GM23338 (cell line): ENCODE measurements around the gene NLGN1. TPM values are rescaled to one million over a fixed set of nuclear protein-coding genes. Genes with fewer than 3 reads are reported as not detected.

Experiments
- ATAC-seq: fragments of 200-7000 bp; cut with Tn5 transposase; 3 replicates; pipeline ENCODE4 v1.9.1; 2020
- DNase-seq: peaks from one replicate; pipeline ENCODE4 v3.0.0-alpha.2; 2015; ENCODE audit warnings: low spot score
- H2AFZ ChIP-seq: fragments of 200-600 bp; sonication (generic); 2 replicates; pipeline ENCODE4 v1.8.0; 2016; ENCODE audit warnings: antibody characterized with exemption, mild to moderate bottlenecking, moderate library complexity
- H3F3A ChIP-seq: fragments of 200-600 bp; sonication (generic); replicated peaks from 2 replicates; pipeline ENCODE4 v1.8.0; 2017; ENCODE audit warnings: antibody characterized with exemption, mixed run types, low read depth
- H3K27ac ChIP-seq: fragments of 200-600 bp; sonication (generic); 2 replicates; pipeline ENCODE4 v1.6.1; 2016; ENCODE audit warnings: low read depth
- H3K27me3 ChIP-seq: fragments of 200-600 bp; sonication (generic); 2 replicates; pipeline ENCODE4 v1.8.0; 2016; ENCODE audit warnings: mild to moderate bottlenecking, mixed run types, moderate library complexity; ENCODE audit not compliant: insufficient read depth
- H3K36me3 ChIP-seq: fragments of 200-600 bp; sonication (generic); 2 replicates; pipeline ENCODE4 v1.8.0; 2016; ENCODE audit warnings: mild to moderate bottlenecking; ENCODE audit not compliant: insufficient read depth
- H3K4me1 ChIP-seq: fragments of 200-600 bp; sonication (generic); 2 replicates; pipeline ENCODE4 v1.8.0; 2016; ENCODE audit warnings: mild to moderate bottlenecking, moderate library complexity; ENCODE audit not compliant: insufficient read depth
- H3K4me2 ChIP-seq: fragments of 200-600 bp; sonication (generic); 2 replicates; pipeline ENCODE4 v1.7.1; 2017; ENCODE audit warnings: mixed run types
- H3K4me3 ChIP-seq: fragments of 200-600 bp; sonication (generic); 2 replicates; pipeline ENCODE4 v1.6.1; 2016; ENCODE audit warnings: mixed run types
- H3K79me2 ChIP-seq: fragments of 200-600 bp; sonication (generic); replicated peaks from 2 replicates; pipeline ENCODE4 v1.8.0; 2017; ENCODE audit warnings: mild to moderate bottlenecking; ENCODE audit not compliant: insufficient read depth
- H3K9me2 ChIP-seq: fragments of 200-600 bp; sonication (generic); 2 replicates; pipeline ENCODE4 v1.8.0; 2017; ENCODE audit not compliant: insufficient read depth
- H4K20me1 ChIP-seq: fragments of 200-600 bp; sonication (generic); replicated peaks from 2 replicates; pipeline ENCODE4 v1.8.0; 2017; ENCODE audit warnings: mild to moderate bottlenecking; ENCODE audit not compliant: insufficient read depth
- H3K27ac Mint-ChIP-seq: 2 replicates; pipeline ENCODE4 v1.8.0; 2020; ENCODE audit warnings: inconsistent platforms, mild to moderate bottlenecking, moderate library complexity, mixed read lengths
- H3K27me3 Mint-ChIP-seq: 3 replicates; pipeline ENCODE4 v1.8.0; 2022; ENCODE audit warnings: low read depth, mild to moderate bottlenecking, moderate library complexity, mixed read lengths, inconsistent platforms; ENCODE audit not compliant: insufficient read depth, poor library complexity
- H3K36me3 Mint-ChIP-seq: 3 replicates; pipeline ENCODE4 v1.8.0; 2021; ENCODE audit warnings: low read depth, mild to moderate bottlenecking, inconsistent platforms, moderate library complexity, mixed read lengths
- H3K4me1 Mint-ChIP-seq: 3 replicates; pipeline ENCODE4 v1.8.0; 2020; ENCODE audit warnings: mild to moderate bottlenecking, inconsistent platforms, mixed read lengths
- H3K4me3 Mint-ChIP-seq: 3 replicates; pipeline ENCODE4 v1.8.0; 2021; ENCODE audit warnings: moderate library complexity, mild to moderate bottlenecking, inconsistent platforms, mixed read lengths
- H3K9me3 Mint-ChIP-seq: 3 replicates; pipeline ENCODE4 v1.8.0; 2020; ENCODE audit warnings: moderate library complexity, mild to moderate bottlenecking, inconsistent platforms, mixed read lengths
- CREB1 ChIP-seq: fragments of 250-450 bp; sonication (Bioruptor Pico); IDR thresholded peaks from 2 replicates; pipeline ENCODE4 v1.5.0; 2020; ENCODE audit warnings: low read depth, mild to moderate bottlenecking, moderate library complexity
- CTCF ChIP-seq, 2 experiments: fragments of 200-600 bp in 1 of 2; sonication (generic) in 1 of 2; conservative IDR thresholded peaks; 2 replicates each; pipeline versions ENCODE4 v1.5.1 to v1.6.1; 2016 to 2017; ENCODE audit warnings: antibody characterized with exemption in 2 of 2, low read depth in 2 of 2, mild to moderate bottlenecking in 2 of 2, moderate library complexity in 1 of 2
- EZH2 ChIP-seq: fragments of 200-600 bp; sonication (generic); IDR thresholded peaks from one replicate; pipeline ENCODE4 v1.8.0; 2017; ENCODE audit warnings: antibody characterized with exemption, mild to moderate bottlenecking, low read depth; ENCODE audit not compliant: unreplicated experiment
- EZH2phosphoT487 ChIP-seq: fragments of 200-600 bp; sonication (generic); IDR thresholded peaks from one replicate; pipeline ENCODE4 v1.8.1; 2018; ENCODE audit warnings: antibody characterized with exemption; ENCODE audit not compliant: unreplicated experiment
- JUNB ChIP-seq: IDR thresholded peaks from one replicate; pipeline ENCODE4 v1.6.1; 2016; ENCODE audit warnings: antibody characterized with exemption; ENCODE audit not compliant: unreplicated experiment
- NANOG ChIP-seq: IDR thresholded peaks from 2 replicates; pipeline ENCODE4 v1.6.1; 2016; ENCODE audit warnings: antibody characterized with exemption, borderline replicate concordance
- POLR2AphosphoS5 ChIP-seq: IDR thresholded peaks from 2 replicates; pipeline ENCODE4 v1.6.1; 2016; ENCODE audit warnings: antibody characterized with exemption, low read depth
- REST ChIP-seq: IDR thresholded peaks from one replicate; pipeline ENCODE4 v1.6.1; 2018; ENCODE audit warnings: antibody characterized with exemption; ENCODE audit not compliant: unreplicated experiment
- STAT1 ChIP-seq: IDR thresholded peaks from one replicate; pipeline ENCODE4 v1.6.1; 2016; ENCODE audit warnings: antibody characterized with exemption; ENCODE audit not compliant: unreplicated experiment
- ZNF114 ChIP-seq: fragments of 250-450 bp; sonication (Bioruptor Pico); IDR thresholded peaks from 2 replicates; pipeline ENCODE4 v1.5.0; 2020; ENCODE audit warnings: mild to moderate bottlenecking, moderate library complexity
- ZNF331 ChIP-seq: fragments of 250-450 bp; sonication (Bioruptor Pico); IDR thresholded peaks from 2 replicates; pipeline ENCODE4 v1.5.0; 2020; ENCODE audit warnings: low read depth, mild to moderate bottlenecking, moderate library complexity
- polyA plus RNA-seq: library from polyadenylated mRNA; unstranded; fragments of >200 nt; fragmentation: Nextera tagmentation; extraction: Ambion mirVana; gene quantifications from 2 replicates; pipeline ENCODE4 v1.2.1, GENCODE V29; 2016
- total RNA-seq: library from RNA; depleted of rRNA; stranded (reverse); fragments of >200 nt; shearing (Covaris generic); gene quantifications from 2 replicates; pipeline ENCODE4 v1.2.3, GENCODE V29; 2014
- TF ChIP-seq, protein P1 (sequence below): IDR thresholded peaks from 2 replicates; pipeline ENCODE4 v1.6.1; 2016; ENCODE audit warnings: antibody characterized with exemption
- TF ChIP-seq, protein P2 (sequence below): fragments of 250-450 bp; sonication (Bioruptor Pico); IDR thresholded peaks from 2 replicates; pipeline ENCODE4 v1.5.0; 2020; ENCODE audit warnings: mild to moderate bottlenecking, moderate library complexity

Gene NLGN1
- total and polyA plus RNA-seq, 2 experiments from 2014 or later, result 6.5 to 18.6 TPM

DNA sequence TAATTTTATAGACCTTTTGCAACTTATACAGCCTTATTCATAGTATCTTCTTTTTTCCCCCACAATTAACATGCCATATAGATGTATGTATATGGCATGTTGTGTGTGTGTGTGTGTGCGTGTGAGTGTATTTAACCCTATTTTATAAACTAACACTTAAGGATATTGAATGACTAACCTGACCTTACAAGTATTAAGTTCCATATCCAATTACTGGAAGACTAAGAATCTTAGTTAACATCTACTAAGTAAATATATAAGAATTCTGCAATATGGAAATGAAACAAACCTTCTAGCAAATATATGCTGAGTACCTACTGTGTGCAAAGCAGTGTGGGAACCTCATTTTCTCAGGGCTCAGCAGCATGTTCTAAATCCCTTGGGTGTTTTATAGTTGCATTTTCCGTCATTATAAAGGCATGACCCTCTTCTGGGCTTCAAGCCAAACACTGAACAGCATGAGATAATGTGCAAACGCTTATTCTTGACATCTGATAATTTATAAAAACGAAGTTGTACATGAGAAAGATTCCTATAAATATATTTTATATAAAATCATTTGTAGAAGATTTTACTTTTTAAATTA is 105.5 kb downstream of the NLGN1 start:
- H3K4me1 Mint-ChIP-seq, result no peaks in the 10 kb centered on the region
- ATAC-seq, result no peak

More for the DNA sequence above, 105.5 kb downstream of the NLGN1 start:
- Histone ChIP-seq H2AFZ (no peak overlapping the region), H3K4me1 (no peaks in the 10 kb centered on the region), H3K9me2 (no peaks in the 10 kb centered on the region), H4K20me1 (no peaks in the 10 kb centered on the region), H3K4me2 (no peak overlapping the region), H3K79me2 (no peaks in the 10 kb centered on the region), H3F3A (no peaks in the 10 kb centered on the region), H3K27me3 (no peaks in the 10 kb centered on the region), H3K36me3 (no peaks in the 10 kb centered on the region), H3K4me3 (no peak overlapping the region), H3K27ac (no peak overlapping the region)
- no peak for DNase-seq
- Mint-ChIP-seq H3K27me3 (no peaks in the 10 kb centered on the region), H3K27ac (no peak overlapping the region), H3K4me3 (no peak overlapping the region), H3K9me3 (peaks cover 5% of the 10 kb centered on the region; the same call in 1 of the 3 replicates), H3K36me3 (no peaks in the 10 kb centered on the region)
- TF ChIP-seq, protein P1, sequence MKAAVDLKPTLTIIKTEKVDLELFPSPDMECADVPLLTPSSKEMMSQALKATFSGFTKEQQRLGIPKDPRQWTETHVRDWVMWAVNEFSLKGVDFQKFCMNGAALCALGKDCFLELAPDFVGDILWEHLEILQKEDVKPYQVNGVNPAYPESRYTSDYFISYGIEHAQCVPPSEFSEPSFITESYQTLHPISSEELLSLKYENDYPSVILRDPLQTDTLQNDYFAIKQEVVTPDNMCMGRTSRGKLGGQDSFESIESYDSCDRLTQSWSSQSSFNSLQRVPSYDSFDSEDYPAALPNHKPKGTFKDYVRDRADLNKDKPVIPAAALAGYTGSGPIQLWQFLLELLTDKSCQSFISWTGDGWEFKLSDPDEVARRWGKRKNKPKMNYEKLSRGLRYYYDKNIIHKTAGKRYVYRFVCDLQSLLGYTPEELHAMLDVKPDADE, result no peak
- TF ChIP-seq, protein P2, sequence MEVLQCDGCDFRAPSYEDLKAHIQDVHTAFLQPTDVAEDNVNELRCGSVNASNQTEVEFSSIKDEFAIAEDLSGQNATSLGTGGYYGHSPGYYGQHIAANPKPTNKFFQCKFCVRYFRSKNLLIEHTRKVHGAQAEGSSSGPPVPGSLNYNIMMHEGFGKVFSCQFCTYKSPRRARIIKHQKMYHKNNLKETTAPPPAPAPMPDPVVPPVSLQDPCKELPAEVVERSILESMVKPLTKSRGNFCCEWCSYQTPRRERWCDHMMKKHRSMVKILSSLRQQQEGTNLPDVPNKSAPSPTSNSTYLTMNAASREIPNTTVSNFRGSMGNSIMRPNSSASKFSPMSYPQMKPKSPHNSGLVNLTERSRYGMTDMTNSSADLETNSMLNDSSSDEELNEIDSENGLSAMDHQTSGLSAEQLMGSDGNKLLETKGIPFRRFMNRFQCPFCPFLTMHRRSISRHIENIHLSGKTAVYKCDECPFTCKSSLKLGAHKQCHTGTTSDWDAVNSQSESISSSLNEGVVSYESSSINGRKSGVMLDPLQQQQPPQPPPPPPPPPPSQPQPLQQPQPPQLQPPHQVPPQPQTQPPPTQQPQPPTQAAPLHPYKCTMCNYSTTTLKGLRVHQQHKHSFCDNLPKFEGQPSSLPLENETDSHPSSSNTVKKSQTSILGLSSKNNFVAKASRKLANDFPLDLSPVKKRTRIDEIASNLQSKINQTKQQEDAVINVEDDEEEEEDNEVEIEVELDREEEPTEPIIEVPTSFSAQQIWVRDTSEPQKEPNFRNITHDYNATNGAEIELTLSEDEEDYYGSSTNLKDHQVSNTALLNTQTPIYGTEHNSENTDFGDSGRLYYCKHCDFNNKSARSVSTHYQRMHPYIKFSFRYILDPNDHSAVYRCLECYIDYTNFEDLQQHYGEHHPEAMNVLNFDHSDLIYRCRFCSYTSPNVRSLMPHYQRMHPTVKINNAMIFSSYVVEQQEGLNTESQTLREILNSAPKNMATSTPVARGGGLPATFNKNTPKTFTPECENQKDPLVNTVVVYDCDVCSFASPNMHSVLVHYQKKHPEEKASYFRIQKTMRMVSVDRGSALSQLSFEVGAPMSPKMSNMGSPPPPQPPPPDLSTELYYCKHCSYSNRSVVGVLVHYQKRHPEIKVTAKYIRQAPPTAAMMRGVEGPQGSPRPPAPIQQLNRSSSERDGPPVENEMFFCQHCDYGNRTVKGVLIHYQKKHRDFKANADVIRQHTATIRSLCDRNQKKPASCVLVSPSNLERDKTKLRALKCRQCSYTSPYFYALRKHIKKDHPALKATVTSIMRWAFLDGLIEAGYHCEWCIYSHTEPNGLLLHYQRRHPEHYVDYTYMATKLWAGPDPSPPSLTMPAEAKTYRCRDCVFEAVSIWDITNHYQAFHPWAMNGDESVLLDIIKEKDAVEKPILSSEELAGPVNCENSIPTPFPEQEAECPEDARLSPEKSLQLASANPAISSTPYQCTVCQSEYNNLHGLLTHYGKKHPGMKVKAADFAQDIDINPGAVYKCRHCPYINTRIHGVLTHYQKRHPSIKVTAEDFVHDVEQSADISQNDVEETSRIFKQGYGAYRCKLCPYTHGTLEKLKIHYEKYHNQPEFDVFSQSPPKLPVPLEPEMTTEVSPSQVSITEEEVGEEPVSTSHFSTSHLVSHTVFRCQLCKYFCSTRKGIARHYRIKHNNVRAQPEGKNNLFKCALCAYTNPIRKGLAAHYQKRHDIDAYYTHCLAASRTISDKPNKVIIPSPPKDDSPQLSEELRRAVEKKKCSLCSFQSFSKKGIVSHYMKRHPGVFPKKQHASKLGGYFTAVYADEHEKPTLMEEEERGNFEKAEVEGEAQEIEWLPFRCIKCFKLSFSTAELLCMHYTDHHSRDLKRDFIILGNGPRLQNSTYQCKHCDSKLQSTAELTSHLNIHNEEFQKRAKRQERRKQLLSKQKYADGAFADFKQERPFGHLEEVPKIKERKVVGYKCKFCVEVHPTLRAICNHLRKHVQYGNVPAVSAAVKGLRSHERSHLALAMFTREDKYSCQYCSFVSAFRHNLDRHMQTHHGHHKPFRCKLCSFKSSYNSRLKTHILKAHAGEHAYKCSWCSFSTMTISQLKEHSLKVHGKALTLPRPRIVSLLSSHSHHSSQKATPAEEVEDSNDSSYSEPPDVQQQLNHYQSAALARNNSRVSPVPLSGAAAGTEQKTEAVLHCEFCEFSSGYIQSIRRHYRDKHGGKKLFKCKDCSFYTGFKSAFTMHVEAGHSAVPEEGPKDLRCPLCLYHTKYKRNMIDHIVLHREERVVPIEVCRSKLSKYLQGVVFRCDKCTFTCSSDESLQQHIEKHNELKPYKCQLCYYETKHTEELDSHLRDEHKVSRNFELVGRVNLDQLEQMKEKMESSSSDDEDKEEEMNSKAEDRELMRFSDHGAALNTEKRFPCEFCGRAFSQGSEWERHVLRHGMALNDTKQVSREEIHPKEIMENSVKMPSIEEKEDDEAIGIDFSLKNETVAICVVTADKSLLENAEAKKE, result no peak
- TF ChIP-seq JUNB, result no peak
- TF ChIP-seq ZNF114, result no peak
- no peak for TF ChIP-seq ZNF331 (CRISPR knock-in tag)
- no peak for TF ChIP-seq STAT1
- TF ChIP-seq REST, result no peak
- no peak for TF ChIP-seq EZH2
- no peak for TF ChIP-seq POLR2AphosphoS5
- TF ChIP-seq EZH2phosphoT487, result no peak
- no peak for TF ChIP-seq CREB1
- no peak for TF ChIP-seq CTCF (conservative IDR thresholded peaks at IDR 0.05; ENCODE audit: low read depth in 2 of 2)
- no peak for TF ChIP-seq NANOG
